H9 (cell line): ENCODE measurements around the gene ZMYND11. TPM values are rescaled to one million over a fixed set of nuclear protein-coding genes. Genes with fewer than 3 reads are reported as not detected.

Source experiments
- DNase-seq: peaks from one replicate; pipeline ENCODE4 v3.0.0-alpha.2; 2017
- H2AFZ ChIP-seq: one replicate; pipeline ENCODE4 v1.6.1; 2013; ENCODE audit warnings: mild to moderate bottlenecking, low read length, control low read depth, moderate library complexity
- H2AK5ac ChIP-seq: 2 replicates; pipeline ENCODE4 v1.6.1; 2013; ENCODE audit warnings: low read length, control low read depth, mixed read lengths; ENCODE audit not compliant: insufficient read length
- H2BK120ac ChIP-seq: one replicate; pipeline ENCODE4 v1.6.1; 2013; ENCODE audit warnings: low read depth, mild to moderate bottlenecking, low read length, control low read depth, inconsistent platforms; ENCODE audit not compliant: poor library complexity, severe bottlenecking
- H2BK12ac ChIP-seq: 2 replicates; pipeline ENCODE4 v1.6.1; 2013; ENCODE audit warnings: low read length, control low read depth, mixed read lengths, low read depth; ENCODE audit not compliant: insufficient read length
- H2BK15ac ChIP-seq: 2 replicates; pipeline ENCODE4 v1.6.1; 2013; ENCODE audit warnings: low read depth, low read length, control low read depth
- H2BK20ac ChIP-seq: one replicate; pipeline ENCODE4 v1.6.1; 2013; ENCODE audit warnings: low read depth, mild to moderate bottlenecking, low read length, control low read depth, inconsistent platforms; ENCODE audit not compliant: poor library complexity, severe bottlenecking
- H2BK5ac ChIP-seq: 2 replicates; pipeline ENCODE4 v1.6.1; 2013; ENCODE audit warnings: low read length, control low read depth, mixed read lengths; ENCODE audit not compliant: insufficient read length
- H3K14ac ChIP-seq: 2 replicates; pipeline ENCODE4 v1.6.1; 2013; ENCODE audit warnings: low read length, control low read depth; ENCODE audit not compliant: insufficient read depth
- H3K18ac ChIP-seq: 2 replicates; pipeline ENCODE4 v1.6.1; 2013; ENCODE audit warnings: low read depth, mild to moderate bottlenecking, mixed read lengths, low read length, control low read depth; ENCODE audit not compliant: insufficient read length
- H3K23ac ChIP-seq: 2 replicates; pipeline ENCODE4 v1.6.1; 2013; ENCODE audit warnings: low read length, control low read depth, mixed read lengths, low read depth; ENCODE audit not compliant: insufficient read length
- H3K23me2 ChIP-seq: 2 replicates; pipeline ENCODE4 v1.6.1; 2013; ENCODE audit warnings: low read depth, mild to moderate bottlenecking, mixed read lengths, low read length, control low read depth; ENCODE audit not compliant: insufficient read length, poor library complexity, severe bottlenecking
- H3K27ac ChIP-seq: 2 replicates; pipeline ENCODE4 v1.5.1; 2013; ENCODE audit warnings: low read length, control low read depth, mixed read lengths, low read depth; ENCODE audit not compliant: insufficient read length
- H3K27me3 ChIP-seq: 2 replicates; pipeline ENCODE4 v1.6.1; 2013; ENCODE audit warnings: low read length, control low read depth, inconsistent platforms; ENCODE audit not compliant: insufficient read depth
- H3K4ac ChIP-seq: 2 replicates; pipeline ENCODE4 v1.6.1; 2013; ENCODE audit warnings: low read depth, mild to moderate bottlenecking, control low read depth, inconsistent platforms, low read length, moderate library complexity
- H3K4me1 ChIP-seq: 2 replicates; pipeline ENCODE4 v1.6.1; 2013; ENCODE audit warnings: low read length, control low read depth, inconsistent platforms; ENCODE audit not compliant: insufficient read depth
- H3K4me2 ChIP-seq: 2 replicates; pipeline ENCODE4 v1.6.1; 2013; ENCODE audit warnings: low read length, control low read depth, mixed read lengths; ENCODE audit not compliant: insufficient read length, insufficient read depth
- H3K56ac ChIP-seq: 2 replicates; pipeline ENCODE4 v1.6.1; 2013; ENCODE audit warnings: low read depth, mild to moderate bottlenecking, mixed read lengths, low read length, control low read depth; ENCODE audit not compliant: insufficient read length
- H3K79me1 ChIP-seq: 2 replicates; pipeline ENCODE4 v1.6.1; 2013; ENCODE audit warnings: low read depth, mild to moderate bottlenecking, moderate library complexity, low read length, control low read depth, inconsistent platforms; ENCODE audit not compliant: insufficient read depth, poor library complexity, severe bottlenecking
- H3K79me2 ChIP-seq: 2 replicates; pipeline ENCODE4 v1.6.1; 2013; ENCODE audit warnings: low read length, control low read depth, inconsistent platforms; ENCODE audit not compliant: insufficient read depth
- H3K9ac ChIP-seq: 2 replicates; pipeline ENCODE4 v1.6.1; 2013; ENCODE audit warnings: low read length, control low read depth, mixed read lengths; ENCODE audit not compliant: insufficient read length; ENCODE audit errors: extremely low read depth
- H3K9me3 ChIP-seq: one replicate; pipeline ENCODE4 v1.6.1; 2013; ENCODE audit warnings: low read depth, low read length, inconsistent platforms; ENCODE audit not compliant: control insufficient read depth
- H3T11ph ChIP-seq: one replicate; pipeline ENCODE4 v1.6.1; 2013; ENCODE audit warnings: mild to moderate bottlenecking, low read length, control low read depth, inconsistent platforms
- H4K20me1 ChIP-seq: one replicate; pipeline ENCODE4 v1.6.1; 2013; ENCODE audit not compliant: control insufficient read depth, insufficient read length, insufficient read depth
- H4K5ac ChIP-seq: 2 replicates; pipeline ENCODE4 v1.6.1; 2013; ENCODE audit warnings: low read depth, mild to moderate bottlenecking, mixed read lengths, low read length, control low read depth; ENCODE audit not compliant: insufficient read length
- H4K8ac ChIP-seq: replicated peaks from 2 replicates; pipeline ENCODE4 v1.6.1; 2013; ENCODE audit warnings: low read length, control low read depth, mixed read lengths, low read depth; ENCODE audit not compliant: insufficient read length
- H4K91ac ChIP-seq: 2 replicates; pipeline ENCODE4 v1.6.1; 2013; ENCODE audit warnings: low read depth, mild to moderate bottlenecking, moderate library complexity, mixed read lengths, low read length, control low read depth; ENCODE audit not compliant: insufficient read length
- H3K27ac Mint-ChIP-seq, 3 experiments: 2 replicates in 2 of 3; 3 replicates in 1 of 3; pipeline ENCODE4 v1.8.0; 2020 to 2021; ENCODE audit warnings: mixed read lengths in 3 of 3, mild to moderate bottlenecking in 1 of 3, moderate library complexity in 1 of 3
- H3K27me3 Mint-ChIP-seq: 2 replicates; pipeline ENCODE4 v1.8.0; 2021; ENCODE audit warnings: low read depth, mild to moderate bottlenecking, moderate library complexity, mixed read lengths
- H3K36me3 Mint-ChIP-seq, 3 experiments: 2 replicates in 2 of 3; 3 replicates in 1 of 3; pipeline ENCODE4 v1.8.0; 2020 to 2021; ENCODE audit warnings: low read depth in 3 of 3, mixed read lengths in 3 of 3; ENCODE audit not compliant: insufficient read depth in 1 of 3
- H3K4me1 Mint-ChIP-seq, 2 experiments: 2 replicates each; pipeline ENCODE4 v1.8.0; 2020; ENCODE audit warnings: mixed read lengths in 2 of 2
- H3K4me3 Mint-ChIP-seq, 2 experiments: 2 replicates in 1 of 2; 3 replicates in 1 of 2; pipeline ENCODE4 v1.8.0; 2020 to 2021; ENCODE audit warnings: mild to moderate bottlenecking in 2 of 2, mixed read lengths in 2 of 2, moderate library complexity in 1 of 2
- H3K9me3 Mint-ChIP-seq, 2 experiments: 2 replicates in 1 of 2; 3 replicates in 1 of 2; pipeline ENCODE4 v1.8.0; 2020; ENCODE audit warnings: mild to moderate bottlenecking in 2 of 2, mixed read lengths in 2 of 2, moderate library complexity in 1 of 2
- CTCF ChIP-seq: fragments of 200-600 bp; sonication (generic); conservative IDR thresholded peaks from 3 replicates; pipeline ENCODE4 v1.8.0; 2021; ENCODE audit warnings: antibody characterized with exemption, mild to moderate bottlenecking
- WGBS: extraction: QIAGEN DNeasy Blood & Tissue Kit; methylation state at CpG from one replicate; pipeline ENCODE4 v1.1.7; 2013; ENCODE audit warnings: missing lambda C conversion rate, low lambda C conversion rate, mixed read lengths; ENCODE audit not compliant: insufficient read length; ENCODE audit errors: extremely low coverage; 5-methylcytosine and 5-hydroxymethylcytosine counted together
- total RNA-seq: library from RNA; stranded (reverse); gene quantifications from 2 replicates; pipeline ENCODE4 v1.2.1, GENCODE V29; 2021

Gene ZMYND11
- total RNA-seq, 1 experiment from 2014 or later = 33.7 TPM

GRCh38 chr10:288316-289200 is 153.3 kb downstream of the ZMYND11 start:
- Histone ChIP-seq H3K23me2 (no peaks in the 10 kb centered on the region), H2BK12ac (peak overlapping the region; percentile 29), H3K79me2 (no peaks in the 10 kb centered on the region), H3K27ac (no peak overlapping the region), H3K4me1 (no peaks in the 10 kb centered on the region), H3K56ac (no peak overlapping the region), H4K8ac (no peak overlapping the region), H3K4ac (no peak overlapping the region), H2AK5ac (no peak overlapping the region), H4K91ac (no peak overlapping the region), H3K9me3 (no peaks in the 10 kb centered on the region), H2BK120ac (no peak overlapping the region), H2BK20ac (no peak overlapping the region), H3T11ph (no peak overlapping the region), H3K14ac (no peak overlapping the region), H2BK5ac (no peak overlapping the region), H3K27me3 (no peaks in the 10 kb centered on the region), H3K9ac (no peak overlapping the region), H3K18ac (no peak overlapping the region), H4K20me1 (no peaks in the 10 kb centered on the region), H4K5ac (no peak overlapping the region), H3K79me1 (no peaks in the 10 kb centered on the region), H2AFZ (no peak overlapping the region), H2BK15ac (0 out of 2 replicates have a peak overlapping the region, but pooled peaks have one; percentile 70), H3K4me2 (no peak overlapping the region), H3K23ac (no peak overlapping the region)
- Mint-ChIP-seq H3K9me3 (no peaks in the 10 kb centered on the region), H3K27ac (no peak overlapping the region; a peak in 1 of 7 replicates), H3K4me1 (peaks cover 6 to 12% of the 10 kb centered on the region in 2 experiments; a peak in 3 of 4 replicates), H3K27me3 (no peaks in the 10 kb centered on the region), H3K36me3 (peaks cover 3 to 17% (median 8%) of the 10 kb centered on the region in 3 experiments; a peak in 5 of 7 replicates), H3K4me3 (no peak overlapping the region)
- no peak for DNase-seq
- no CpG with 5 or more reads among the region's 27 CpGs for WGBS
- no peak for TF ChIP-seq CTCF
